ENCODE results near the gene ABI3BP.

The ABI3BP gene

DNA sequence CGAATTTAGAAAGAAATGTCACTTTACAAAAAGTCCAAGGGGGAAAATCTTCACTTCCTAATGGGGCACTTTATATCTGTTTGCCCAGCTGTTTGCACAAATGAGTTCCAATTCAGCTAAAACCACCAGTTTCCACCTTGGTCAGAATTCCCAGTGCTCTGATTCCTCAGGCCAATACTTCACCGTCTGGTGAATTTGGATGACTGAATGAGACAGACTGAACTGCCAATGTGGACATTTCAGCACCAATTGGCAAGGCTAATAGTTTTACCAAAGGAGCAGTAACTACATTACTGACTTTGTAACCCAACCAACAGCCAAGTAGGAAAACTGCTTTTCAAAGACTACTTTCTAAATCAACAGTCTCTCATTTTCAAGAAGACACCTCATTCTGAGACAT lies 51.8 kb downstream of the ABI3BP start:
- DNase-seq: no peak

DNA sequence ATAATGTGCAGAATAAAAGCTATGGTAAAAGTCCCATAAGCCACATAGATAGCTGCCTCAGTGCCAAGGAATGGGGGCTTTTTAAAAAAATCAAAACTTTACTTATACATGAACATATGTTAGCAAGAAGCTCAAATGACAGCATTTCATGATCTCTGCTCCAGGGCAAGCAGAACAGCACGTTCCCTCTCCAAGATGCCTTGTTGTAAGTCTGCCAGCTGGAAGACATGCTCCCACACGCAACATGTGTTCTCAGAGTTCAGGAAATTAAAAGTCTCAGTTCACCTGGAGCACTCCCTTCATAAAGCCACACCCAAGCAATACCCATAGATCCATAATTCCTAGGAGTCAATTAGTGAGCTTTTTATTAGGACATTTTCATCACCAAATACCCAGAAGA lies 52.2 kb downstream of the ABI3BP start:
- no peak for DNase-seq

DNA sequence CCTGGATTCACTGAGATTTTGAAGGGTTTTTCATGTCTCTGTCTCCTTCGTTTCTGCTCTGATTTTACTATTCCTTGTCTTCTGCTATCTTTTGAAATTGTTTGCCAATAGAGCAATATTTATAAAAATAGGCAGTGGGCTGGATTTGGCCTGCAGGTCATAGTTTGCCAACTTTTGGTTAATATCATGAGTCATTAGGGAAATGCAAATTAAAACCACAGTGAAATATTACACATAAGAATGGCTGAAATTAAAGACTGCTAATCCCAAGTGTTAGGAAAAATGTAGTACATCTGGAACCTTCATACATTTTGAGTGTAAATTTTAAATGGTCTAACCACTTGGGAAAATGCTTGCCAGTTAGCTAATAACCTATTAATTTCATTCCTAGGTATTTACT lies 56.3 kb downstream of the ABI3BP start:
- DNase-seq: no peak

DNA sequence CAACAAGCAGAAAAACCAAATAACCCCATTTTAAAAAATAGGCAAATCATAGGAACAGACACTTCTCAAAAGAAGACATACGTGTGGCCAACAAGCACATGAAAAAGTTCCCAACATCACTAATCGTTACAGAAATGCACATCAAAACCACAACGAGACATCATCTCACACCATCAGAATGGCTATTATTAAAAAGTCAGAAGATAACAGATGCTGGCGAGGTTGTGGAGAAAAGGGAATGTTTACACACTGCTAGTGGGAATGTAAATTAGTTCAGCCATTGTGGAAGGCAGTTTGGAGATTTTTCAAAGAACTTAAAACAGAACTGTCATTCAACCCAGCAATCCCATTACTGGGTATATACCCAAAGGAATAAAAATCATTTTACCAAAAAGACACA lies 60.7 kb downstream of the ABI3BP start:
- DNase-seq: no peak

DNA sequence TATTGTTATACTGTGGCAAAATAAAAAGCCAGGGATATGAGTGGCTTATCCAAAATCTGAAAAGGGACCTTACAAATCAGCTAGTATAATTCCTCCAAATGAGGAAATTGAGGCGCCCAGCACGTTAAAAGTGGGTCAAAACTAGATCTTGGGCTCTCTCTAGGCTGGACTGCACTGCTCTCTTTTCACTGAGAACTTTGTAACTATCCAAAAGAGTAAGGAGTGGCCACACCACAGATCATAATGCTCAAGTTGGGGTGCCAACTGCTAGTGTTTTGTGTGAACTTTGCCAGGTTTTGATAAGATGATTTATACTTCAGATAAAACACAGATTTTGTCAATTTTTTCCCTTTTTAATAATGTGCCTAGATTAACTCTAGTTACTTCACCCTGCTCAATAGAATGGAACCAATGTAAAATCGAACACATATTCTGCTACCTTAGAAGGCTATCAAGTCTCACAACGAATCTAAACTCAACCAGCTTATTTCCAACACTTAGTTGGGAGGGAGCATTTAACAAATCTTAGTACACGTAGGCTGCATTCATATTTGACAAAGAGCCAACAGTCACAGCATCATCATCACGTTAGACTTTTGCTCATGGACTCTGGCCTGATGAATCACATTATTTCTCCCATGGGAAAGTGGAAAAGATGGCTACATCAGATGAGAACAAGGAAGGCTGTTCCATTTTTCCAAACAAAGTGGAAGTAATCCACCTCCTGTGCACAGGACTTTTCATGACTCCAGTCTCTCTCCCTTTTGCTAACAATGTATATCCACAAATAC lies 64.4 kb downstream of the ABI3BP start:
- no peak for DNase-seq

DNA sequence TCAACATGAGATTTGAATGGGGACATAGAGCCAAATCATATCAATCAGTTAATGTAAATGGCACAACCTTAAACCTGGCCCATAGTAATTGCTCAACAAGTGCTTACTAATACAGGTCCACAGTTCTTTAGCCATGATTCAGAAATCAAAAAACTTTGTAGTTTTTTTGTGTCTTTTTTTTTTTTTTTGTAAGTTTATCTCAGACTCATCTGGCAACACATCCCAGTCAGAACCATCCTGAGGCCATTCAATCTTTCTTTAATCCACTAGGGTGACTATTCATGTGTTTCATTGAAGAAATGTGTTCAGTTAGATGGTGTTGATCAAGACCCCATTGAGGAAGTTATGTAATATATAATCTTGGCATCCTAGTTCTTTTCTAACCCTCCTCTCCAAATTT lies 65.4 kb downstream of the ABI3BP start:
- no peak for DNase-seq

DNA sequence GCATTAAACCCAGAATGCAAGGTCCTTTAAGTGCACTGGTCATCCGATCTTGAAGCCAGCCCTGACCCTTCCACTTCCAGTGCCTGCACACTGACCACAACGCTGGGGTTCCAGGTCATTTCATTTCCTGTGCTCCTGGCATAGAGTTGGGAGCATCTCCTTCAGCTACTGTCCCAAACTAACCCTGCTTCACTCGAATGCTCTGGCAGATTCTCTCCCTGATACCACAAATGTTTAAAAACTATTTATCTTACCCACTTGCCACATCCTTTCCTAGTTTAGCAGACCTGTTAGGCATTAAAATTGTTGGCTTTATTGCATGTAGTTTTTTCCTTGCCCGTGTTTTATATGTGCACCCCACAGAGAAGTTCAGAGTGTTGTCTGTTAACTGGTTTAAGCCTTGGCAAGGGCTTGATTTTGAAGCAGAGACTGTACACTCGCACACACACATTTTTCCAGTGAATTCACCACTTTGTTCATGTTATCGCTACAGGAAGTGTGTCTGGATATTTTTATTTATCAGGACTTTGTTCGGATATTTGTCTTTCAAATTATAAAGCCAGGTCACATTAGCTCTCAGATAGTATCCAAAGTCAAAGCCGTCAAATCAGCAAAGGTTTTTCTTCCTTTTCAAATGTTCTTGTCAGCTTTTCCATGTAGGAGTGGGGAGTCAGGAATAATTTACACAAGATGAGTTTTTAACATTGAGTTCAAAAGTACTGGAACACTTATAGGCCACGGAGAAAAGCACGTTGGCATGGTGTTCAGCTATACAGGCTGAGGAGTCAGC lies 77.3 kb downstream of the ABI3BP start:
- no peak for DNase-seq

DNA sequence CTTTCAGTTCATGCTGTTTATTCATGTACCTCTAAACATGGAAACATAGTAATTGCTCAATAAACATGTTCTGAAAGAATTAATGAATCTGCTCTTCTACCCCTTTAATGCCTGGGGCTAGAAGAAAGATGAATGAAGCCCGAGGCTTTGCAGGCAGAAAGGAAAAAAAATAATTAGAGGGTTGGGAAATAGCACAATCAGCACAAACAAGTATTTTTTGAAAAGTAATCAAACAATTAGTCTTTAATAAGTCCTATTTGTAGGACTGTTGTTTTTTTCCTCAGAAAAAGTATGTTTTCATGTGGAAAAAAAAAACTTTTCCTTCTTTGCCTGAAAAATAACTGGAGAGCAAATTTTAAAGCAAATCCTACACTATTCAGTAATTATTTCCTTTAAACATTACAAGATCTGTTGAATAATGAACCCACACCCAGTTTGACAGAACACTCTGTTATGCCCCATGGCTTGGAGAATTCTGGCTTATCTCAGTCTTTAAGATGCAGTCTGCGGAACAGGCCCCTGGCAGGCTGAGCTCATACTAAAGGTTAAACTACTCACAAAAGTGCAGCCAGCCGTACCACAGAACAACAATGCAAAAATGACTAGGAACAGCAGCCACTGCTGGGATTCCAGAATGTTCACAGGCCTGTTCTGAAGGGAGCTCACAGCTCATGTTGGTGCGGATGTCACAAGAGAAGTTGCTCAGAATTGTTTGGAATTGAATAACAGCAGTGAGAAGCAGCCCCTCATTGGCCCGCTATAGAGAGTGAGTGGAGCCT lies 79.2 kb downstream of the ABI3BP start:
- no peak for DNase-seq

DNA sequence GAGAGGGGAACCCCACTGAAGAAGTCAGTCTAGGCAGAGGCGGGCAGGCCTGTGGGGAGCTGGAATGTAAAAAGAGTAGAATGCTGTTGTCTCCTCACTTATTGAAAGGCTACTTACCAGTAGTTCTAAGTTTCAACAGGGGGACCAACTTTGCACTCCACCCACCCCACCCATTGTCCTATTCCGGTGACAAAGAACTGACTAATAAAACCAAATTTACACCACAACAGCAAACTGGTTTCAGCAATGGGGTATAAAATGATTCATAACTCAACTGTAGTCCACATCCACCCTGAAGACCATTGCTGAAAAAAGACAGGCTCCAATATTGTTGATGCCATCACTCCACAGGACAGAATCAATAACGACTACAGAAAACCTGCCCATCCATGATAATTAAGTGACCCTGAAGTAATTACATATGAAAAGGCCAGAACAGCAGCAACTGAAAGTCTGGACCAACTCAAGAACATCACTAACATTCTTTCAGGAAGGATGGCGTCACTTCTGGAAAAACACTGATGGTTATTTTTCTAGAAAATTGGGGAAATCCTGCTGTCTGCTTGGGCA lies 80.2 kb downstream of the ABI3BP start:
- no peak for DNase-seq

DNA sequence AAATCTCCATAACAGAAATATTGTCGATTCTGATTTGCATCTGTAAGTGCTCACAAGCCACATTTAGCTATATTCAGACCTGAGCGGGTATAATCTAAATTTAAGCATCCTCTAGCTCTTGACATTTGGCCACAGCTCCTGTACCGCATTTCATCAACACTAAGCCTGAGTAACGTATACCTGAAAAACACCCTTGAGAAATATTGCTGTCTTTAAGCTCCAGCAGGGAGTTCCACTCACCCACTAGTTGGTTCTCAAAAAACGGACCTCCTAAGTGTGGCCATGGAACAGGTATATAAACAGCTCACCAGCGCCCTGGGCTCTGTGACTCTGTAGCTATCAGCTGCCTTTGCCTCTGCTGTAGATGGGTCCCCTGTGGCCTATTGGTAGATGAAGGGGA lies 80.7 kb downstream of the ABI3BP start:
- DNase-seq: no peak

DNA sequence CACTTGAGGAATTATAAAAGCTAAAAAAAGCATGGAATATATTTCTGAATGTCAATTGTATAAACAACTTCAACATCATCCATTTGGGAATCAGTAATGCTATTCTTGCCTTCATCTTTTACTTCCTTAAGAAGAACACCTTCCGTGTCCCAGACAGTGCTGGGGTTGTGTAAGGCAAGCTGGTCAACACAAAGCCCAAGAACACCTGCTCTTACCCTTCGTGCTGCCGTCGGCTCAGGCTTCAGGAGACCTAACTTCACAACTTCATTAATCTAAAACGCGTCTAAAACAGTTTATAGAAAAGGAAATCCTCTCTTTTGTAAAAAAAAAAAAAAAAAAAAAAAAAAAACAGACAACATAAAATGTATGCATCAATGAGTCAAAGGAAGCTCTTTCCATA lies 81.3 kb downstream of the ABI3BP start:
- DNase-seq: no peak

DNA sequence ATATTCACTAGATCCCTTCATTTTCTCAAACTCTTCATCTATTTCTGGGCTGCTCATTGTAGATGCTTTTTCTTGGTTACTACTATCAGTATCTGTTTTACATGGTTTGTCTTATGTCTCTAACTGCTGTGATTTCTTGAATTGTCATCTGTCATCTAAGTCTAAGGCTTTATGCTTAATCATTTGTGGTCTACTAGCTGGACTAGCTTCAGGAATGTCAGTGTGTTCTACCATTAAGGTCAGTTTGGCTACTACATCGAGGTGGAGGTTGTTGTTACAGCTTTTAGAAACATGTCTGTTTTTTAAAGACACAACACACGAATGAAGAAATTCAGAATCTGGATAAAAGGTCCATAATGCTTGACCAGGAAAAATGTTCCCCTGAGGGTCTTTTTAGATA lies 82.2 kb downstream of the ABI3BP start:
- DNase-seq: no peak

DNA sequence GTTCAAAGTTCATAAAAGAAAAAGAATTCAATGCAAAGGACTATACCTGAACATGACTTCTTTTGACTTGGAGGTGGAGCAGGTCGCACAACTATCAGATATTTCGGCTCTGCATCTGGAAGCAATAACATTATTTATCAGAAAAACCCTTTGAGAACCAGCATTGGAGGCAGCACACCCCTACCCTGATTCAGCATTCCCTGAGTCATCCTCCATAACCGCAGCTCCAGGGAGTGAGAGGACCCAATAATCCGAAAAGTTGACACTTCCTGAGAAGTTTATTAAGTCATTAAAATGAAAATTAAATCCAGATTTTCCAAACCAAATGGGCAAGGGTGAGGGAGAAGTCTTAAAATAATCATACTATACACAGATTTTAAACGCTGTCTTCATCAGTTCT lies 90.6 kb downstream of the ABI3BP start:
- DNase-seq: no peak

DNA sequence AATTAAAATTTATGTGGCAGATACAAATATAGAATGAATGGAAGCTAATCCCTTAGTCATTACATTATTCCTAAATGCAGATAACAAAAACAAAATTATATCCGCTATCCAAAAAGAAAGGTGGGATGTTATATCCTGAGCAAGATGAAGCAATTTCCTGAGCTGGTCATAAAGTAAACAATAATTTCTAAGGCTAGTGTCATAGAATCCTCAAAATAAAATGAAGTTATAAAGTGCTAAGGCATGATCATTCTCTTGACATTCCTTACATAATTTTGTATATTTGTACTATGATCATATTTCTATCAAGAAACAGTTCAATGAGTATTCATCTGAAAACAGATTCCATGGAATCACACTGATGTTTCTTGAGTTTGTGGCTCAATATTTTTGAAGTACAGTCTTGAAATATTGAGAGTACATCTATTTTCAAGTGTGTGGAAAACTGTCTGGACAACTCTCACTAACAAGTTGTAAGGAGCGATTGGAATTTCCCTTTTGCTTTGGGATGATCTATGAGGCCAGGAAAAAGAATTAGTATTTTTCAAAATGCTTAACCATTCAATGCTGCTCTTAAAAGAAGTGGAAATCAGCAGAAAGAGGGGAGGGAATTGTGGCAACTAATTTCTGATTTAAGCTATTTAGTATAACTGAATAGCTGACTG lies 92.4 kb downstream of the ABI3BP start:
- no peak for DNase-seq

DNA sequence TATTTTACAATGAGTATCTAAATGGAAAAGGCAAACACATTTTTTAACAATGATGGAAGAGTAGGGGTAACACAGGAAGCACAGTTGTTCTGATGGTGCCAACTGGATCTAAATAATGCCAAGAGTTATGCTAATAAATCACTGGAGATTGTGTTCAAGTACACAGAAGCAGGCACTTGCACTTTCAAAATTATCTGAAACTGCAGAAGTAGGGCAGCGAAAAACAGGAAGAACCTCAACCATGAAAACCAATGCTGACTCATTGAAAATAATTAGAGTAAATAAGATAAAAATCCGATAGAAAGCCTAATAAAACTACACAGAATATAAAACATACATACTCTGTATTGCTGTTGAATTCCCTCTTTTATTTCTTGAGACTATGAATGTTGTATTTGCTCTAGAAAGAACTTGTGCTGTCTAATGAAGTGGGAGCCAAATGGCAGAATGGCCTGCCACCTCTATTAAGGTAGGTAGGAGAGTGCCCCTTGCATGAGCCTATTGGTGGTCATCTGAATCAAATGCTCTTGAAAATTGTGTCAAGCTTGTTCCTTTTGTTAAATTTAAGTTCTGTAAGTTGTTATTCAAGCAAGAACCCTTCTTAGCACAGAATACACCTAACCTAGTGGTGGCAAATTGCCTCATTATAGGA lies 93.7 kb downstream of the ABI3BP start:
- DNase-seq: no peak

DNA sequence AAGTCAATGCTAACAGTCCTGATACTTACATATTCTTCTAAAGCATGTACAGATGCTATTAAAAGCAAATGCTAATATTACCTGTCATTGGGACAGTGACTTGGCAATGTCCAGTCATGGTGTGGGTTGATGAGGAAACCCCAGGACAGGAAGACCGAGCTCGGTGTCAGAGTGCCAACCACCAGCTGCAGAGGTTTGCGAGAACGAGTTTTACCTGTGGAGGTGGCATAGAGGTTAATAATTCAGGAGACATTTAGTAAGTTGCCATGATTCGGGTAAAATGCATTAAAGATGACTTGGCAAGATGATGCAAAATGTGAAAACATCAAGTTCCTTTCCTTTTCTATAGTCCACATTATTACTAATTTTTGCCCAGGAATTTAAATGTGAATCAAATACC lies 94.5 kb downstream of the ABI3BP start:
- no peak for DNase-seq

DNA sequence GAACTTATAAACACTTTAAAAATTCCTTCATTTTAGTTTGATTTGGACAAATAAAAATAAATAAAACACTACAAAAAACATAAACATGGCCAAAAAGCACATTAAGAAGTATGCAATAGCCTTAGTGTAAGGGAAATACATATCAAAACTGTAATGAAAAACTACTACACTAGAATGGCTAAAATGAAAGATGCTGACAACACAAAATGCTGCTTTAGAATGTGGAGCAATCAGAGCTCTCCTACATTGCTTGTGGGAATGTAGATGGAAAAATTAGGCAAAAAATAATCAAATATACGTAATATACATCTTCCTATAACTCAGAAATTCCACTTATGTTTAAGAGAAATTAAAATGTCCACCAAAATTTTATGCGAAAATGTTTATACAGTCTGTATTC lies 96.2 kb downstream of the ABI3BP start:
- DNase-seq: no peak

DNA sequence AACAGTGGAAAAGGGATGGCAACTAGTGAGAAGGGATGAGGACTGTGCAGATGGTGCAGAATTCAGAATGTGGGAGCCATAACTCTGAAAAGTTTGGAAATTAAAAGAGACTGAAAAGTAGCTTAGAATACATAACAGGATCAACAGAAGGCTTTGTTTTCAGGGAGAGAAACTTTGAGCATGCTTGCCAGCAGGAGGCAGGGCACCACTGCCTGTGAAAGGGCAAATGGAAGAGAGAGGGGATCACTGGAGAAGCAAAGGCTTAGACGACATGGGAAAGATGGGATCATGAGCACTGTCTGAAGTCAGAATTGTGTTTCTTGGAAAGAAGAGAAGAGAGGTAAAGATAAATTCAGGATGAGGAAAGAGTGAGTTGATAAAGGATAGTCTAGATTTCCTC lies 99.6 kb downstream of the ABI3BP start:
- no peak for DNase-seq

DNA sequence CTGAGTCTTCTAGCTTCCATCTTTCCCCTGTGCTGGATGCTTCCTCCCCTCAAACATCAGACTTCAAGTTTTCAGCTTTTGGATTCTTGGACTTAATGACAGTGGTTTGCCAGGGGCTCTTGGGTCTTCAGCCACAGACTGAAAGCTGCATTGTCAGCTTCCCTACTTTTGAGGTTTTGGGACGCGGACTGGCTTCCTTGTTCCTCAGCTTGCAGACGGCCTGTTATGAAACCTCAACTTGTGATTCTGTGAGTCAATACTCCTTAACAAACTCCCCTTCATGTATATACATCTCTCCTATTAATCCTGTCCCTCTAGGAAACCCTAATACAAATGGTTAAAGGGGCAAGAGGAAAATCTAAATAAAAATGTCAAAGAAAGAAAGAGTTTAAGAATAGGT lies 100.1 kb downstream of the ABI3BP start:
- no peak for DNase-seq

DNA sequence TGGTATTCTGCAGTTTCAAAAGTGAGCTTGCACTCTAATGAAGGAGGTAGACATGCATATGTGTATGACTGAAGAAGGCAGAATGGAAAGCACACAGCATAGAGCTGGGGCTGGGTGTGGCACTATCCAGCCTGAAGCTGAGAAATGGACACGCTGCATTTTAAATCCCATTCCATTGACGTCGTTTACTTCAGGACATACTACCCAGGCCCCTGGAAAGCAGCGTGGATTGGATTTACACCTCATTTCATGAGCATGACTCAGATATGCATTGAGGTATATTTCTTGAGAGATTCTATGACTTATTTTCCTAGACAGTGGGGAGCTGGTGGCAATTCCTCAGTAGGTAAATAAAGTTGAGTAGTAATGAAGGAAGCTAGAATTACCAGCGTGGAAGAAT lies 101.4 kb downstream of the ABI3BP start:
- DNase-seq: no peak

DNA sequence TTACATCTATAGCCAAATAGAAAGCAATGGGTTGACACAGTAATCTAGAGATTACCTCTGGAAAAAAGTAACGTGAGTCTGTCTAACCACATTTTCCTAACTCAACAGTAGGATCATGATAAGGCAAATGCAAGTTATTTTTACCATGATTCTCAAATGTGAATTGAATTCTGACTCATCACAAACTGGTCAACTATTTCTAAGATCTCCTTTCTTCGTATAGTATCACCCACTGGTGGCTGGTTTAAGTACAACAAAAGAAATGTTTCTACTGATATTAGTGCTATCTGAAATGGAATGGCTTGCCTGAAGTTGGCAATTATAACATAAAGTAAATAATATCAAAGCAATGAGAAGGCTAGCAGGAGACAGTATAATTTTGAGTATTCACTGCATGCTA lies 102.2 kb downstream of the ABI3BP start:
- DNase-seq: no peak

DNA sequence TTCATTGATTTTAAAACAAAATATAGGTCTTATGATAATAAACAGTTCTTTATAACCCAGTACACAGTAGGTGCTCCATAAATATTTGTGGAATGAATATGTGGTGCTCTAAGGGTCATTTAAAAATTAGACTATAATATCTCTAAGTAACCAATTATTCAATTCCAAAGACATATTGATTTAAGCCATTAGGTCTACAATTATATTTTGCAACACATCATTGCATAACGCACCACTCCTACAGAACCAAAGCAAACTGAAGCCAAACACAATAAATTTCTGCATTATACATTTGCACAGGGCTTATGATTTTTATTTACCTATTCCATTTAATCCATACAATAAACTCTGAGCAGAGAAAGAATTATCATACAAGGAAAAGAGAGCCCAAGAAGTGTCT lies 104.3 kb downstream of the ABI3BP start:
- DNase-seq: no peak

All from activated T-cell treated with anti-CD3 and anti-CD28 coated beads, Interleukin-2, amount 50 U/mL, for 48 hours (primary cell).